Coronary artery (tissue), 2 donors: ENCODE measurements around the gene AP5Z1.

Source experiments
- DNase-seq: peaks from one replicate; pipeline ENCODE4 v3.0.0-alpha.2; 2017; ENCODE audit warnings: low spot score
- H3K27ac ChIP-seq, 2 donors: fragments of 200-600 bp; sonication (generic); one replicate each; pipeline ENCODE4 v1.5.1; 2016 to 2019
- H3K4me3 ChIP-seq: fragments of 200-600 bp; sonication (generic); 2 replicates; pipeline ENCODE4 v1.5.1; 2016; ENCODE audit warnings: mild to moderate bottlenecking, moderate library complexity
- TF ChIP-seq, protein P1 (sequence below): fragments of 200-600 bp; sonication (generic); IDR thresholded peaks from one replicate; pipeline ENCODE4 v1.5.1; 2019; ENCODE audit warnings: antibody characterized with exemption

Gene AP5Z1

DNA sequence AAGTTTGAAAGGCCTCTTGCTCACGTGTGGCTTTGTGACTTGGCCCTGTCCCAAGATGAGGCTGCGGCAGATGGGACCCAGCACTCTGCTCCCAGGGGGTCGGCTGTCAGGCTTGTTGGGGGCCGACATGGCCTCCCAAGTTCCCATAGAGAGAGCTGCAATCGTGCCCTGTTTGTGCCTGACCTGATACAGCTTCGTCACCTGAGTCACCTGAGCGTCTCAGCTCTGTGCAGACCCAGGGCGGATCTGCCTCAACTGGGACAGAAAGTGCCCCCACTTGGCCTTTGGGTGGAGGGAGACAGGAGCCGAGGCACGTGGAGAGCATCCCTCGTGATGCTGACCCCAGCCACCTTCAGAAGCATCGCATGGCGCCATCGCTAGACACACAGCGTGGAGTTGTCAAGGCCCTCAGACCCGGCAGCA, 64.7 kb downstream of the AP5Z1 start:
- TF ChIP-seq, protein P1, sequence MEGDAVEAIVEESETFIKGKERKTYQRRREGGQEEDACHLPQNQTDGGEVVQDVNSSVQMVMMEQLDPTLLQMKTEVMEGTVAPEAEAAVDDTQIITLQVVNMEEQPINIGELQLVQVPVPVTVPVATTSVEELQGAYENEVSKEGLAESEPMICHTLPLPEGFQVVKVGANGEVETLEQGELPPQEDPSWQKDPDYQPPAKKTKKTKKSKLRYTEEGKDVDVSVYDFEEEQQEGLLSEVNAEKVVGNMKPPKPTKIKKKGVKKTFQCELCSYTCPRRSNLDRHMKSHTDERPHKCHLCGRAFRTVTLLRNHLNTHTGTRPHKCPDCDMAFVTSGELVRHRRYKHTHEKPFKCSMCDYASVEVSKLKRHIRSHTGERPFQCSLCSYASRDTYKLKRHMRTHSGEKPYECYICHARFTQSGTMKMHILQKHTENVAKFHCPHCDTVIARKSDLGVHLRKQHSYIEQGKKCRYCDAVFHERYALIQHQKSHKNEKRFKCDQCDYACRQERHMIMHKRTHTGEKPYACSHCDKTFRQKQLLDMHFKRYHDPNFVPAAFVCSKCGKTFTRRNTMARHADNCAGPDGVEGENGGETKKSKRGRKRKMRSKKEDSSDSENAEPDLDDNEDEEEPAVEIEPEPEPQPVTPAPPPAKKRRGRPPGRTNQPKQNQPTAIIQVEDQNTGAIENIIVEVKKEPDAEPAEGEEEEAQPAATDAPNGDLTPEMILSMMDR = no peak
- Histone ChIP-seq H3K27ac (no peak overlapping the region), H3K4me3 (no peak overlapping the region)
- DNase-seq = peak; percentile 26
